ENCODE data around the gene GZMB. TPM values are rescaled to one million over a fixed set of nuclear protein-coding genes. Genes with fewer than 3 reads are reported as not detected.
A peak's percentile ranks its signal among the peaks of the same experiment; 100 is the strongest.

GZMB gene
- not detected for polyA plus RNA-seq (2013, experiment 1 of 2)
- not detected for polyA plus RNA-seq (2013, experiment 2 of 2)

- no peak within 1 kb of the TSS for H3K56ac ChIP-seq (ENCODE audit: low read length)
- no peak within 1 kb of the TSS for H3K18ac ChIP-seq (ENCODE audit: low read length)
- no peak within 1 kb of the TSS for H3K4ac ChIP-seq (ENCODE audit: low read depth, low read length)
- H3K4me3 ChIP-seq (ENCODE audit: low read length) = no peak within 1 kb of the TSS
- H2BK15ac ChIP-seq (replicated peaks; ENCODE audit: low read depth) = no peak within 1 kb of the TSS
- no peak for DNase-seq
- no peaks in the 10 kb centered on the region for H3K79me2 ChIP-seq (ENCODE audit: control insufficient read depth, insufficient read depth, low read length)
- no peak within 1 kb of the TSS for H3K9ac ChIP-seq (ENCODE audit: low read length)
- no peak within 1 kb of the TSS for H3K27ac ChIP-seq (ENCODE audit: low read depth, low read length)
- H2BK120ac ChIP-seq (ENCODE audit: low read depth, low read length) = no peak within 1 kb of the TSS
- no peaks in the 10 kb centered on the region for H3K36me3 ChIP-seq (ENCODE audit: control insufficient read depth, insufficient read depth, low read length)
- no peak within 1 kb of the TSS for H3K4me2 ChIP-seq (ENCODE audit: low read length)
- H3K23ac ChIP-seq (ENCODE audit: low read length) = no peak within 1 kb of the TSS
- no peak within 1 kb of the TSS for H2BK5ac ChIP-seq (ENCODE audit: low read length)
- WGBS (ENCODE audit: extremely low coverage, insufficient coverage, low lambda C conversion rate) = no CpG with 5 or more reads among the region's 2 CpGs
- no peaks in the 10 kb centered on the region for H3K27me3 ChIP-seq (ENCODE audit: insufficient read depth, low read length, poor library complexity)
- H4K8ac ChIP-seq (ENCODE audit: low read depth, low read length) = no peak within 1 kb of the TSS
- H3K79me1 ChIP-seq (ENCODE audit: low read length) = no peaks in the 10 kb centered on the region
- no peak within 1 kb of the TSS for H2AK5ac ChIP-seq (ENCODE audit: low read length)
- H4K5ac ChIP-seq (ENCODE audit: low read length) = no peak within 1 kb of the TSS
- no peaks in the 10 kb centered on the region for H3K4me1 ChIP-seq (ENCODE audit: control insufficient read depth, low read depth, low read length)
These were observed at the start of gene GZMB for GRCh38 chr14:24634158-24634557. TSS of gene GZMB (minus strand) at chr14:24634190. CDS start at chr14:24634160, 30 bp downstream.

GRCh38 chr14:24681056-24681455 lies 47.1 kb upstream of the GZMB start:
- Histone ChIP-seq H3K9ac (ENCODE audit: low read length) (no peak overlapping the region), H3K56ac (ENCODE audit: low read length) (no peak overlapping the region), H4K8ac (ENCODE audit: low read depth, low read length) (no peak overlapping the region), H2AK5ac (ENCODE audit: low read length) (no peak overlapping the region), H3K4me3 (ENCODE audit: low read length) (no peak overlapping the region), H3K23ac (ENCODE audit: low read length) (no peak overlapping the region), H2BK5ac (ENCODE audit: low read length) (no peak overlapping the region), H3K27ac (ENCODE audit: low read depth, low read length) (no peak overlapping the region), H3K27me3 (ENCODE audit: insufficient read depth, low read length, poor library complexity) (no peaks in the 10 kb centered on the region), H2BK120ac (ENCODE audit: low read depth, low read length) (no peak overlapping the region), H3K36me3 (ENCODE audit: control insufficient read depth, insufficient read depth, low read length) (no peaks in the 10 kb centered on the region), H2BK15ac (replicated peaks; ENCODE audit: low read depth) (no peak overlapping the region), H3K79me1 (ENCODE audit: low read length) (no peaks in the 10 kb centered on the region), H3K4me1 (ENCODE audit: control insufficient read depth, low read depth, low read length) (no peaks in the 10 kb centered on the region), H4K5ac (ENCODE audit: low read length) (no peak overlapping the region), H3K18ac (ENCODE audit: low read length) (no peak overlapping the region), H3K4ac (ENCODE audit: low read depth, low read length) (no peak overlapping the region), H3K79me2 (ENCODE audit: control insufficient read depth, insufficient read depth, low read length) (no peaks in the 10 kb centered on the region), H3K4me2 (ENCODE audit: low read length) (no peak overlapping the region)
- no peak for DNase-seq
- no CpG with 5 or more reads among the region's 1 CpG for WGBS (ENCODE audit: extremely low coverage, insufficient coverage, low lambda C conversion rate)

- no peak for DNase-seq
- Histone ChIP-seq H3K4ac (ENCODE audit: low read depth, low read length) (no peak overlapping the region), H4K8ac (ENCODE audit: low read depth, low read length) (no peak overlapping the region), H3K27me3 (ENCODE audit: insufficient read depth, low read length, poor library complexity) (no peaks in the 10 kb centered on the region), H3K56ac (ENCODE audit: low read length) (no peak overlapping the region), H3K27ac (ENCODE audit: low read depth, low read length) (no peak overlapping the region), H3K23ac (ENCODE audit: low read length) (no peak overlapping the region), H2BK120ac (ENCODE audit: low read depth, low read length) (no peak overlapping the region), H2BK5ac (ENCODE audit: low read length) (no peak overlapping the region), H3K79me1 (ENCODE audit: low read length) (no peaks in the 10 kb centered on the region), H3K18ac (ENCODE audit: low read length) (no peak overlapping the region), H3K36me3 (ENCODE audit: control insufficient read depth, insufficient read depth, low read length) (no peaks in the 10 kb centered on the region), H2BK15ac (replicated peaks; ENCODE audit: low read depth) (no peak overlapping the region), H3K9ac (ENCODE audit: low read length) (no peak overlapping the region), H2AK5ac (ENCODE audit: low read length) (no peak overlapping the region), H3K4me1 (ENCODE audit: control insufficient read depth, low read depth, low read length) (no peaks in the 10 kb centered on the region), H3K79me2 (ENCODE audit: control insufficient read depth, insufficient read depth, low read length) (no peaks in the 10 kb centered on the region), H4K5ac (ENCODE audit: low read length) (no peak overlapping the region), H3K4me2 (ENCODE audit: low read length) (no peak overlapping the region), H3K4me3 (ENCODE audit: low read length) (no peak overlapping the region)
- no CpG with 5 or more reads among the region's 4 CpGs for WGBS (ENCODE audit: extremely low coverage, insufficient coverage, low lambda C conversion rate)
These were observed 46.5 kb upstream of the GZMB start for GRCh38 chr14:24680516-24680915.

- Histone ChIP-seq H3K36me3 (ENCODE audit: control insufficient read depth, insufficient read depth, low read length) (no peaks in the 10 kb centered on the region), H3K23ac (ENCODE audit: low read length) (no peak overlapping the region), H3K27ac (ENCODE audit: low read depth, low read length) (no peak overlapping the region), H2BK15ac (replicated peaks; ENCODE audit: low read depth) (no peak overlapping the region), H3K79me2 (ENCODE audit: control insufficient read depth, insufficient read depth, low read length) (no peaks in the 10 kb centered on the region), H3K56ac (ENCODE audit: low read length) (no peak overlapping the region), H3K27me3 (ENCODE audit: insufficient read depth, low read length, poor library complexity) (no peaks in the 10 kb centered on the region), H3K79me1 (ENCODE audit: low read length) (no peaks in the 10 kb centered on the region), H4K8ac (ENCODE audit: low read depth, low read length) (no peak overlapping the region), H3K4me1 (ENCODE audit: control insufficient read depth, low read depth, low read length) (no peaks in the 10 kb centered on the region), H3K4me3 (ENCODE audit: low read length) (no peak overlapping the region), H2AK5ac (ENCODE audit: low read length) (no peak overlapping the region), H3K4me2 (ENCODE audit: low read length) (no peak overlapping the region), H2BK120ac (ENCODE audit: low read depth, low read length) (no peak overlapping the region), H2BK5ac (ENCODE audit: low read length) (no peak overlapping the region), H3K18ac (ENCODE audit: low read length) (no peak overlapping the region), H3K9ac (ENCODE audit: low read length) (no peak overlapping the region), H4K5ac (ENCODE audit: low read length) (no peak overlapping the region), H3K4ac (ENCODE audit: low read depth, low read length) (no peak overlapping the region)
- peak; percentile 14 for DNase-seq
- WGBS (ENCODE audit: extremely low coverage, insufficient coverage, low lambda C conversion rate) = no CpG with 5 or more reads among the region's 12 CpGs
These were observed 45.4 kb upstream of the GZMB start for GRCh38 chr14:24679248-24679961.

- WGBS (ENCODE audit: extremely low coverage, insufficient coverage, low lambda C conversion rate) = no CpG with 5 or more reads among the region's 11 CpGs
- Histone ChIP-seq H3K56ac (ENCODE audit: low read length) (peak overlapping the region; percentile 53), H3K4me3 (ENCODE audit: low read length) (no peak overlapping the region), H2BK5ac (ENCODE audit: low read length) (no peak overlapping the region), H3K27me3 (ENCODE audit: insufficient read depth, low read length, poor library complexity) (no peaks in the 10 kb centered on the region), H3K79me1 (ENCODE audit: low read length) (no peaks in the 10 kb centered on the region), H3K4ac (ENCODE audit: low read depth, low read length) (no peak overlapping the region), H3K27ac (ENCODE audit: low read depth, low read length) (no peak overlapping the region), H3K79me2 (ENCODE audit: control insufficient read depth, insufficient read depth, low read length) (no peaks in the 10 kb centered on the region), H4K5ac (ENCODE audit: low read length) (no peak overlapping the region), H3K9ac (ENCODE audit: low read length) (peak overlapping the region; percentile 35), H2BK15ac (replicated peaks; ENCODE audit: low read depth) (no peak overlapping the region), H3K4me1 (ENCODE audit: control insufficient read depth, low read depth, low read length) (no peaks in the 10 kb centered on the region), H2BK120ac (ENCODE audit: low read depth, low read length) (no peak overlapping the region), H3K4me2 (ENCODE audit: low read length) (no peak overlapping the region), H3K36me3 (ENCODE audit: control insufficient read depth, insufficient read depth, low read length) (no peaks in the 10 kb centered on the region), H4K8ac (ENCODE audit: low read depth, low read length) (no peak overlapping the region), H3K23ac (ENCODE audit: low read length) (no peak overlapping the region), H3K18ac (ENCODE audit: low read length) (no peak overlapping the region), H2AK5ac (ENCODE audit: low read length) (no peak overlapping the region)
- DNase-seq = peak; percentile 92
These were observed 44.8 kb upstream of the GZMB start for GRCh38 chr14:24678801-24679247.

- no peak overlapping the region for H2AK5ac ChIP-seq (ENCODE audit: low read length)
- no peak overlapping the region for H3K4ac ChIP-seq (ENCODE audit: low read depth, low read length)
- no peak overlapping the region for H3K4me3 ChIP-seq (ENCODE audit: low read length)
- no peak for DNase-seq
- no CpG with 5 or more reads among the region's 1 CpG for WGBS (ENCODE audit: extremely low coverage, insufficient coverage, low lambda C conversion rate)
- no peak overlapping the region for H4K5ac ChIP-seq (ENCODE audit: low read length)
- no peaks in the 10 kb centered on the region for H3K79me2 ChIP-seq (ENCODE audit: control insufficient read depth, insufficient read depth, low read length)
- H3K23ac ChIP-seq (ENCODE audit: low read length) = no peak overlapping the region
- no peak overlapping the region for H4K8ac ChIP-seq (ENCODE audit: low read depth, low read length)
- H2BK15ac ChIP-seq (replicated peaks; ENCODE audit: low read depth) = no peak overlapping the region
- no peak overlapping the region for H3K9ac ChIP-seq (ENCODE audit: low read length)
- H3K79me1 ChIP-seq (ENCODE audit: low read length) = no peaks in the 10 kb centered on the region
- no peaks in the 10 kb centered on the region for H3K36me3 ChIP-seq (ENCODE audit: control insufficient read depth, insufficient read depth, low read length)
- no peak overlapping the region for H2BK120ac ChIP-seq (ENCODE audit: low read depth, low read length)
- H3K27me3 ChIP-seq (ENCODE audit: insufficient read depth, low read length, poor library complexity) = no peaks in the 10 kb centered on the region
- no peak overlapping the region for H3K56ac ChIP-seq (ENCODE audit: low read length)
- no peak overlapping the region for H3K4me2 ChIP-seq (ENCODE audit: low read length)
- H3K4me1 ChIP-seq (ENCODE audit: control insufficient read depth, low read depth, low read length) = no peaks in the 10 kb centered on the region
- no peak overlapping the region for H3K18ac ChIP-seq (ENCODE audit: low read length)
- no peak overlapping the region for H3K27ac ChIP-seq (ENCODE audit: low read depth, low read length)
- no peak overlapping the region for H2BK5ac ChIP-seq (ENCODE audit: low read length)
These were observed 44.0 kb upstream of the GZMB start for GRCh38 chr14:24677956-24678355.
